Measurements from ENCODE around the gene FOXR1.

The FOXR1 gene

GRCh38 chr11:119028346-119029068 lies 56.9 kb downstream of the FOXR1 start:
- no peak for DNase-seq

GRCh38 chr11:119029069-119029339 lies 57.4 kb downstream of the FOXR1 start:
- DNase-seq: no peak

DNA sequence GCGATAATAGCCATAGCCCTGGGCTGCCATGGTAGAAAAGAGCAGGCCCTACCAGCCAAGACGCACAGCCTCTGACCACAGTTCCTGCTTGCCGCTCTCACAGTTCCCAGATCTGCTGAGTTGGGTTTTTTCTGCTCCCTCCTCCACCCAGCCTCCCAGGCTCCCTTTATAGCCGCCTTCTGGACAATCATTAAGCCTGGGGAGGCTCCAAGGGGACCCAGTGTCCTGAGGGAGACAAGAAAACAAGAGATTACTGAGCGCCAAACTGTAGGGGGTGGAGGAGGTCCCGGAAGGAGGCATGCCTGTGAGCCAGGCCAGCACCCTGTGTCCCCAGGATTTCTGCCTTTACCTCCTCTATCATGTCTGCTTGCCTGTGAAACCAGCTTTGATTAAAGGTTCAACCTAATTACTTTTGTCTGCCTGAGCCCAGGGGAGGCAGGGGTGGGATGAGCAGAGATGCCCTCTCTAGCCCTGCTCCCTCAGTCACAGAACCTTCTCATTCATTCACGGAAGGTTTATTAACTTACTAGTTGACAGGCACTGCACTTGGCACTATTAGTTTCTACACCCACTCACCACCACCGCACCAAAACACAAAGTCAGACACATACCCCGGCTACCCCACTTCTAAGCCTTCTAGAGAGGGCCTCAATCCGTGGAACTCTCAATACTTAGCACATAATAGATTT lies 57.9 kb downstream of the FOXR1 start:
- no peak for DNase-seq

DNA sequence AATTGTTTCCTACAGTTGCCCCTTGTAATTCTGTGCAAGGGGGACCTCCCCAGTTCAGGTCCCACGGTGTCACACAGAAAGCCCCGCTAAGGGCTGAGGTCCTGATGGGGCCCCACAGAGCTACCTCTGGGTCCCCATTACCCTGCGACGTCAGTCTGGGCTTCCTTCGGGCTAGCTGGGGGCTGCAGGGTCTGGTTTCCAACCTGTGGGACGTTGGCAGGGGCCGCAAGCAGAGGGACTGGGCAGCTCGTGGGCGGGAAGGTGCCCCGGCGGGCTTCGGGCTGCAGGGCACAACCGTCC lies 58.4 kb downstream of the FOXR1 start:
- no peak for DNase-seq

GRCh38 chr11:119030329-119031047 lies 58.9 kb downstream of the FOXR1 start, which contains the start of gene SLC37A4:
SLC37A4 (minus strand) TSS chr11:119030877.
- DNase-seq: peak; percentile 99
